Activated T-cell treated with anti-CD3 and anti-CD28 coated beads for 4 hours (primary cell): Measurements from ENCODE around the gene SERPINI1.
"Not testable (repeated sequence)": the region's sequence is repeated elsewhere in the genome, so short reads cannot be mapped to it uniquely, and the experiment has no call there.

ENCODE experiments used
- DNase-seq: peaks from one replicate; pipeline ENCODE4 v3.0.0-alpha.2; 2020

The SERPINI1 gene

GRCh38 chr3:167798443-167798842 is 62.9 kb downstream of the SERPINI1 start:
- DNase-seq = no peak

DNA sequence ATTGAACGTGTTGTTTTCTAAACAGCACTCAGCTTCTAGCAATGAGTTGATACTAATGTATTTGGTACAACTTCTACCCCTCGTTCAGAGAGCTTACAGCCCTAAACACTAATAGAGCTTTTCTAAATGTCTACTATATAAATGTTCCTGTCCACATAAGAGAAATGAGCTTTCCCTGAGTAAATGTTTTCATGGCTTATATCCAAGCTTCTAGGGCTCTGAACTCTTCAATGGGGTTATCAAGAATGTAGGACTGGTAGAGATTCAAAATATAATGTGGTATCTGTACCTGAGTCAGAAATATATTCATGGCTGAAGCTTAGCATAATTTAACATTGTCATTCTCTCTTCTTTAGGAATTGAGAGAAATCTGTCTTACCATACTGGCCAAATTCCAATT is 73.4 kb downstream of the SERPINI1 start:
- DNase-seq = no peak

GRCh38 chr3:167810236-167810635 is 74.7 kb downstream of the SERPINI1 start:
- no peak for DNase-seq

GRCh38 chr3:167811031-167811430 is 75.5 kb downstream of the SERPINI1 start:
- DNase-seq = no peak

GRCh38 chr3:167813169-167814123 is 77.9 kb downstream of the SERPINI1 start:
- DNase-seq = no peak

DNA sequence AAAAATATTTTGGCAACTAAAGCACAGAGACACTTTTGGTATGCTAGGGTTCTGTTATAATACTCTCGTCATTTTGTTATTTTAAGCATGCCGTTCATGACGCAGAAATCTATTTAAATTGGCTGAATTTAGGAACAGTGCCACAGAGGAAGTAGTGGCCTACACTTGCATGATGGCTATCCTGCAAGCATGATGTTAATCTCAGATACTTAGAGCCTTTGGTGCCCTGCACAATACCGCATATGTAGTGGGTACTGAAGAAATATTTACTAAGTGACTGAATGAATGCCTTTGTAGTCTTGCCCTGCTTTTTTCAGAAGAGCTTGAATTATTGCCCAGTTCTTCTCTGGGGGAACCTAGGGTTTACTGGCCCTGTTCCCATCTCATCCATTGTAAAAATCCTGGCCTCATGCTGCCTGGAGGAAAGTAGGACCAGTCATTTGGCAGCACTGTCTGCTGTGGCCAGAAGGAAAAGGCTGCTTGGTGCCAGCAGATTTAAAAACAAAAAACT is 79.0 kb downstream of the SERPINI1 start:
- no peak for DNase-seq

DNA sequence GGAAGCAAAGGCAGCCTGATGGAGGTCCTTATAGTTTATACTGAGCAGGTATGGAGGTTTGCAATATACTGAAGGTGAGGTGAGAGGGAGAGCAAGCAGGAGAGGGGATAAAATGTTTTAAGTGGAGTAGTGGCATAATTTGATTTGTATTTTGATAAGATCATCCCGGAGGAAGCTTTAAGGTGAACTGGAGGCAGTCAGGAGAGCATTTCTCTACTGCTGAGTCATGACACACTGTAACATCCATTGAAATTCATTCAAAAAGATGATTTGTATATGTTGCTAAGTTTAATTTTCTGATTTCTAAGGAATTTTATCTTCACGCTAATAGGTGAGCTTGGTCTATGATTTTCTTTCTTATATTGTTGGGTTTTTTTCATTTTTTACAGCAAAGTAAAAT is 81.4 kb downstream of the SERPINI1 start:
- DNase-seq = no peak

GRCh38 chr3:167820102-167820865 is 84.8 kb downstream of the SERPINI1 start:
- no peak for DNase-seq

GRCh38 chr3:167821248-167821805 is 85.8 kb downstream of the SERPINI1 start:
- DNase-seq = no peak

- DNase-seq = no peak
Observed at GRCh38 chr3:167823738-167824137, 88.2 kb downstream of the SERPINI1 start.

- DNase-seq = not testable (repeated sequence)
Observed at GRCh38 chr3:167827588-167827987, 92.1 kb downstream of the SERPINI1 start.

DNA sequence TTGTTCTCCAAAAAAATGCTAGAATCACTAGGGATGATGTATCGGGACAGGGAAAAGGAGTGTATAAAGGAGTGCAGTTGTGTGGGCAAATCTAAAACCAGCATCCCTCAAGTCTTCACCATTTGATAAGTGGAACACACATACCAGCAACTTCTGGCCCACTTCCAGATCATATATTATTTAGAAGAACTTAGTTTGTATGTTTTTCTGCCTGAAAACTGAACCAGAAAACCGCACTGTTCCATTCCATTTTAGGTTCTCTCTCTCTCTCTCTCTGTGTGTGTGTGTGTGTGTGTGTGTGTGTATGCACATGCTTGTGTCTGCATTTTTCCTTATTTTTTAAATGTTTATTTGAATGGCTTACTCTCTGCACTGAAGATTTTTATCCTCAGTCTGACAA is 93.5 kb downstream of the SERPINI1 start:
- no peak for DNase-seq

GRCh38 chr3:167830007-167830406 is 94.5 kb downstream of the SERPINI1 start:
- no peak for DNase-seq

GRCh38 chr3:167835359-167835758 is 99.8 kb downstream of the SERPINI1 start:
- DNase-seq = no peak

DNA sequence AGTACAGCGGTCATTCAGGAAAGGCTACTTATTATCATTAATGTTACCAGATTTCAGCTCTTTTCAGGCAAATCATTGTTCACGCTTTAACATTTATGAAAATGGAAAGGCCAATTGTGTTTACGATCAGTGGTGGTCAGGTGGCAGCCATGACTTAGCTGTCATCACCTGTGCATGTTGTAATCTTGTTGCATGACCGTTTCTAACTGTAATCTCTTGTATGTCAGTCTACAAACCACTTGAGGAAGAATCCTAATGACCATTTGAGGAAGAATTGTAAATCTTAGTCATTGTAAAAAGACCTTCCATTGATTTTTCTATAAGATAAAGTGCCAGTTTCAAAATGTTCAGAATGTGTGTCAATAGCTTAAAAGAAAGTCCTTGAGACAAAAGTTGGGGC is 100.4 kb downstream of the SERPINI1 start:
- DNase-seq = no peak

DNA sequence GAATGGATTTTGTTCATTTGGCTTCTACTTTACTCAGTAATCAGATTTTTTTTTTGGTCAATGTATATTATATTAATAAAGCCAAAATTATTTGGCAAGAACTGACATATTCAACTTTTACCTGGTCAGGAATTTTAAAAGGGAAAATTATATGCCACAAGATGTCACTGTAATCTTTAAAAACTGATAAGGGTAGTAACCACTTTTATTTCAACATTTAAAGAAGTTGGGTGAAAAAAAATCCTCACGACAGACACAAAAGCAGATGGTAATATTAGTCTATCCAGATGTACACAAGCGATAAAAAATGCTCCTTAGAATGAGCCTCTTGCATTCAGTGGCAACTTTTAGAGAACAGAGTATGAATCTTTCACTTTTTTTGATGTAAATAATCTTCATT is 101.9 kb downstream of the SERPINI1 start:
- no peak for DNase-seq

GRCh38 chr3:167839460-167840134 is 104.1 kb downstream of the SERPINI1 start:
- DNase-seq = no peak

- DNase-seq = no peak
Observed at GRCh38 chr3:167840247-167840646, 104.7 kb downstream of the SERPINI1 start.

DNA sequence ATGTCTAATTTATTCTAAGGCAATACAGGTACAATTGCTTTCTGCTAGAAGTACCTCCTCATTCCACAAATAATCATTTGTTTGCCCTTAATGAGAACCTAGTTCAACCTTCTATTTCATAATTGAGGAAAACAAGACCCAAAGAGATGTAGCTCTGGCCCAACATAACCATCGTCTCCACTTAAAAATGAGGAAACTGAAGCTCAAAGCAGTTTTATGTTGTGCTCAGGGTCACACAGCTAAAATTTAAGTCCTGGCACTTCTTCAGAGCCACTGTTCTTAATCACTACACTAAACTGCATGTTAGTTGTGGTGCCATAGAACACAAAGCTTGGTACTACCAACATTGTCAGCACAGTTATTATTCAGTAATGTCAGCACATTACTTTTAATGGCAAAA is 108.0 kb downstream of the SERPINI1 start:
- no peak for DNase-seq

- DNase-seq = no peak
Observed at GRCh38 chr3:167843886-167844285, 108.4 kb downstream of the SERPINI1 start.

- no peak for DNase-seq
Observed at GRCh38 chr3:167844528-167844927, 109.0 kb downstream of the SERPINI1 start.

GRCh38 chr3:167851171-167851570 is 115.7 kb downstream of the SERPINI1 start:
- no peak for DNase-seq

DNA sequence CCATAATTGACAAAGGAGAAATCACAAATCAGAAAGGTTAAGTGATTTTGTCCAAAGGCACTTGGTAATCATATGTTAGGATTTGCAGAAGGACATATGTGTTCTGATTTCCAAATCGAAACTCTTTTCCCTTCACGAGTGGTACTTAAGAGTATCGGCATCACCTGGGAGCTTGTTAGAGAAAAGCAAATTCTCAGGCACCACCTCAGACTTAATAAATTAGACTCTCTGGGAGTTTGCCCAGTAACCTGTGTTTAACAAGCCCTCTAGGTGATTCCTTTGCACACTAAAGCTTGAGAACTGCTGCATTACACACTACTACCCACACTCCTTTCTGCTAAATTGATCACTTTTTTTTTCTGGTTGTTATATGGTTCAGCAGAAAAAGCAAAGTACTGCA is 116.2 kb downstream of the SERPINI1 start:
- no peak for DNase-seq
